Esophagus muscularis mucosa (tissue), 4 donors: ENCODE data around the gene TXNRD2. TPM values are rescaled to one million over a fixed set of nuclear protein-coding genes. Genes with fewer than 3 reads are reported as not detected.

Experiments
- DNase-seq: peaks from one replicate; pipeline ENCODE4 v3.0.0-alpha.2; 2017; ENCODE audit errors: extremely low spot score
- H3K27ac ChIP-seq, 4 donors: fragments of 200-600 bp; sonication (generic); replicated peaks in 1 of 4; 1 replicate in 3 of 4; 2 replicates in 1 of 4; pipeline ENCODE4 v1.5.1; 2016 to 2019; ENCODE audit warnings: mild to moderate bottlenecking in 1 of 4
- H3K27me3 ChIP-seq, 4 donors: fragments of 200-600 bp; sonication (generic); one replicate each; pipeline versions ENCODE4 v1.5.1 to v1.6.0; 2016 to 2019
- H3K36me3 ChIP-seq, 4 donors: fragments of 200-600 bp; sonication (generic); one replicate each; pipeline ENCODE4 v1.5.1; 2016 to 2019
- H3K4me1 ChIP-seq, 4 donors: fragments of 200-600 bp; sonication (generic); one replicate each; pipeline ENCODE4 v1.5.1; 2016 to 2019
- H3K4me3 ChIP-seq, 4 donors: fragments of 200-600 bp; sonication (generic); 1 replicate in 2 of 4; 2 replicates in 2 of 4; pipeline ENCODE4 v1.5.1; 2016 to 2019; ENCODE audit warnings: mild to moderate bottlenecking in 4 of 4, moderate library complexity in 1 of 4
- H3K9me3 ChIP-seq, 4 donors: fragments of 200-600 bp; sonication (generic); 1 replicate in 3 of 4; 2 replicates in 1 of 4; pipeline ENCODE4 v1.5.1; 2016 to 2019
- CTCF ChIP-seq, 3 experiments: fragments of 200-600 bp in 2 of 3; fragments of 450-650 bp in 1 of 3; sonication (generic) in 2 of 3; IDR thresholded peaks; one replicate each; pipeline ENCODE4 v1.5.1; 2017 to 2019; ENCODE audit warnings: antibody characterized with exemption in 3 of 3, mild to moderate bottlenecking in 2 of 3, moderate library complexity in 1 of 3
- EP300 ChIP-seq: sonication (generic); formaldehyde crosslinking; IDR thresholded peaks from one replicate; pipeline ENCODE4 v1.6.1; 2017; ENCODE audit warnings: antibody characterized with exemption
- POLR2A ChIP-seq: fragments of 450-650 bp; IDR thresholded peaks from one replicate; pipeline ENCODE4 v1.6.1; 2017; ENCODE audit warnings: antibody characterized with exemption, moderate library complexity, mild to moderate bottlenecking, low read depth
- POLR2AphosphoS5 ChIP-seq, 2 donors: sonication (generic); formaldehyde crosslinking; IDR thresholded peaks; one replicate each; pipeline ENCODE4 v1.6.1; 2017; ENCODE audit warnings: antibody characterized with exemption in 2 of 2
- WGBS: methylation state at CpG from one replicate; pipeline ENCODE4 v1.1.5; 2018; 5-methylcytosine and 5-hydroxymethylcytosine counted together
- intact Hi-C: fragments of 100-400 bp; cut with DNase I; formaldehyde crosslinking; loops from one replicate; pipeline ENCODE4 v1.15.1; 2023
- total RNA-seq, 4 donors: library from RNA; depleted of rRNA; stranded (reverse); fragments of >200 nt; gene quantifications; one replicate each; pipeline versions ENCODE4 v1.1.0 to v1.2.1, GENCODE V29; 2016

TXNRD2 gene
- total RNA-seq, 4 donors from 2014 or later = 12.9 to 27.2 (median 23.9) TPM

GRCh38 chr22:19903031-19903430 is 38.6 kb downstream of the TXNRD2 start:
- WGBS = 91% methylated on average over 9 of the region's 9 CpGs
- Histone ChIP-seq H3K4me3 (no peak overlapping the region), H3K27me3 (no peaks in the 10 kb centered on the region), H3K27ac (no peak overlapping the region), H3K36me3 (peaks cover 10 to 92% (median 43%) of the 10 kb centered on the region in 4 donors), H3K4me1 (no peaks in the 10 kb centered on the region), H3K9me3 (no peaks in the 10 kb centered on the region)
- intact Hi-C loops = no loop called here
- no peak for TF ChIP-seq EP300
- TF ChIP-seq POLR2A = no peak
- no peak for TF ChIP-seq CTCF (IDR thresholded peaks at IDR 0.05)
- no peak for DNase-seq

GRCh38 chr22:19902245-19902715 is 39.3 kb downstream of the TXNRD2 start:
- DNase-seq = no peak
- TF ChIP-seq POLR2A (no peak), CTCF (IDR thresholded peaks at IDR 0.05) (no peak), EP300 (no peak), POLR2AphosphoS5 (IDR thresholded peaks at IDR 0.05) (no peak)
- intact Hi-C loops = no loop called here

DNA sequence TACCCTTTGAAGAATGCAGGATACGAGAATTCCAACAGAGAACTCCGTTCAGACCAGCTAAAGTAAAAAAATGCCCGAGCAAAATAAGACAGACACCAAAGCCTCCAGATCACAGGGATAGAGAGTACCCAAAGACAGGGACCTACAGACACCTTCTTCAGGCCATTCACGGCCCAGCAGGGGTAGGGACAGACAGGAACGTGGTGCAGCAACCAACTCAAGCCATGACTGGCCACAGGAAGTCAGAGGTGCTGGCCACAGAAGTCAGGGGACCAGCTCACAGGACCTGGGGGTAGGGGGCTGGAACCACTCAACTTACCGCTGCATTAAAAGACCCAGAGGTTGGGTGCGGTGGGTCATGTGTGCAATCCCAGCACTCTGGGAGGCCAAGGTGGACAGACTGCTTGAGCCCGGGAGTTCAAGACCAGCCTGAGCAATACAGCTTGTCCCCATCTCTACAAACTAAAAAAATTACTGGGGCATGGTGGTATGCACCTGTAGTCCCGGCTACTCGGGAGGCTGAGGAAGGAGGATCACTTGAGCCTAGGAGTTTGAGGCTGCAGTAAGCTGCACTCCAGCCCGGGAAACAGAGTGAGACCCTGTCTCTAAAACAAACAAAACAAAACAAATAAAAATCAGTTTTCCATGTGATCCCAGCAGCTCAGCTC is 39.9 kb downstream of the TXNRD2 start:
- intact Hi-C loops = no loop called here
- Histone ChIP-seq H3K4me1 (no peaks in the 10 kb centered on the region), H3K36me3 (peaks cover 8 to 92% (median 54%) of the 10 kb centered on the region in 4 donors), H3K4me3 (no peak overlapping the region), H3K27ac (no peak overlapping the region), H3K27me3 (no peaks in the 10 kb centered on the region), H3K9me3 (no peaks in the 10 kb centered on the region)
- DNase-seq = no peak
- 85% methylated on average over 8 of the region's 11 CpGs for whole genome bisulfite sequencing
- TF ChIP-seq CTCF (IDR thresholded peaks at IDR 0.05) = no peak

More at GRCh38 chr22:19902245-19902715, 39.3 kb downstream of the TXNRD2 start:
- Histone ChIP-seq H3K9me3 (no peaks in the 10 kb centered on the region), H3K4me3 (no peak overlapping the region), H3K4me1 (no peaks in the 10 kb centered on the region), H3K27me3 (no peaks in the 10 kb centered on the region), H3K27ac (no peak overlapping the region), H3K36me3 (peaks cover 8 to 92% (median 49%) of the 10 kb centered on the region in 4 donors)
- 98% methylated on average over 3 of the region's 7 CpGs for WGBS

GRCh38 chr22:19900707-19901436 is 40.7 kb downstream of the TXNRD2 start:
- Histone ChIP-seq H3K4me3 (no peak overlapping the region), H3K36me3 (peaks cover 4 to 90% (median 54%) of the 10 kb centered on the region in 4 donors), H3K27ac (no peak overlapping the region), H3K27me3 (no peaks in the 10 kb centered on the region), H3K9me3 (no peaks in the 10 kb centered on the region), H3K4me1 (no peaks in the 10 kb centered on the region)
- TF ChIP-seq POLR2AphosphoS5 (IDR thresholded peaks at IDR 0.05) = no peak
- TF ChIP-seq CTCF (IDR thresholded peaks at IDR 0.05) = no peak
- TF ChIP-seq EP300 = no peak
- TF ChIP-seq POLR2A = no peak
- no peak for DNase-seq
- WGBS = 87% methylated on average over 4 of the region's 13 CpGs
- intact Hi-C loops = no loop called here
